Effector CD4-positive, alpha-beta T cell (primary cell): ENCODE data around the gene KLHL29.

Experiments used
- DNase-seq: peaks from one replicate; pipeline ENCODE4 v3.0.0-alpha.2; 2020

KLHL29 gene

DNA sequence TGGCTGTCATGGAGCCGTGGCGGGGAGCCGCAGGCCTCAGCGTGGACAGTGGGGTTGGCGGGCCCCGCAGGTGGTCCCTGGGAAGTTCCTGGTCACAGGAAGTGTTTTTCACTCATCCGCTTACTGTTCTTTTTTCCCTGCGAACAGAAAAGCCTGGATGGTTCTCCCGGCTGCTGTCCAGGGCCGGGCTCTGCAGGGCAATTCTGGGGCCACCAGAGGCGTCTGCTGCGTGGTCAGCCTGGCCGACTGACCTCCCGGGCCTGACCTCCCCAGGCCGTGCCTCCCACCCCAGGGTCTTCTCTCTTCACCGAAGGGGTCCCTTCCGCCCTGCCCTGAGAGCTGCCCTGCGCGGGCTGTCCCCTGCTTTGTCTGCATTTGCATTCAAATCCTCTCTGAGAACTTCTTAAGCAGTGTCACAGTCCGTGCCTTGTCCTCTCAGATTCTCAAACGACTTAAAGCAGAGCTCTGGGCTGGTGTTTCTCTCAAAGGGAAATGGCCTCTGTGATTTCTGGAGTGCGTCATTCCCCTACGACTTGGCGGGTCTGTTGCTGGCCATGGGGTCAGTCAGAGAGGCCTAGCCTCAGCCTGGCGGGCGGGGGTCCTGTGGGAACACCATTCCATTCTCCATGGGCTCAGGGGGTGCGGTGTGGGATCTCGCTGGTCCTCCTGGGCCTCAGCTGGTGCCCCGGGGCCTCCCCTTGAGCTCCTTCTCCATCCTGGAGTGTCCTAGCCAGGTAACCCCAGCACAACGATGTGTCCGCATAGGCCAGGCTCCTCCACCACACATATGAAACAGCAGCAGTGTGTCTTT, 38.3 kb downstream of the KLHL29 start:
- no peak for DNase-seq

DNA sequence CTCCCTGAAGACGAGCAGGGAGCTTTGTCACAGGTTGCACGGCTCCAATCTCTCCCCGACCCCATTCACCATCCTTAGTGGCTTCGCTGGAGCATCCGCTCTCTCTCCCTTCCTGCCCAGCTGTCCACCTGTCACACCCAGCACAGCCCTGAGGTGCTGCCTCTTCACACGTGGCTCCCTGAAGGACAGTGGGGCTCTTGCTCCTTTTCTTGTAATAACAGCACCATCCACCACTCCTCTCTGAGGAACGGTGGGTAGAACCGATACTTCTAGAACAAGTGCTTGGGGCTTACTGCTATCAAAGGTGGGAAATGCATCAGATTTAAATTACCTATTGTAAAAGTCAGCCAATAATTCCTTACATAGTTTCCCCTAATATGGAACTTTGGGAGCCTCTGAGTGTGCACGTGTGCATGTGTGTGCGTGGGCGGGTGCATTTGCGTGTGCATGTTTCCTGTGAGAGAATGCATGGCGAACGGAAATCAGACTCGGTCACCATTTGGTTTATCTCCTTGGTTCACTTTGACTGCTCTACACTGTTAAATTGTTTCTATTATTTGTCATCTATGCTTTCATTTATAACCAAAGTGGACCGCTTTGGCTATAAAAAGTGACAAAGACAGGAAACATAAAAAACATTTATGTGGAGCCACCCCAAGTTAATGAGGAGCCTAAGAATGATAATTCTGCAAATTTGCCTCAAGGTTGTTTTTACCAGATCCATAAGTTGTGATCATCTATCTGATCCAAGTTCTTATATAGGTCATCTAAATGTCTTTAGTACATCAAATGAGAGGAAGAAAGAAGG, 39.1 kb downstream of the KLHL29 start:
- no peak for DNase-seq

DNA sequence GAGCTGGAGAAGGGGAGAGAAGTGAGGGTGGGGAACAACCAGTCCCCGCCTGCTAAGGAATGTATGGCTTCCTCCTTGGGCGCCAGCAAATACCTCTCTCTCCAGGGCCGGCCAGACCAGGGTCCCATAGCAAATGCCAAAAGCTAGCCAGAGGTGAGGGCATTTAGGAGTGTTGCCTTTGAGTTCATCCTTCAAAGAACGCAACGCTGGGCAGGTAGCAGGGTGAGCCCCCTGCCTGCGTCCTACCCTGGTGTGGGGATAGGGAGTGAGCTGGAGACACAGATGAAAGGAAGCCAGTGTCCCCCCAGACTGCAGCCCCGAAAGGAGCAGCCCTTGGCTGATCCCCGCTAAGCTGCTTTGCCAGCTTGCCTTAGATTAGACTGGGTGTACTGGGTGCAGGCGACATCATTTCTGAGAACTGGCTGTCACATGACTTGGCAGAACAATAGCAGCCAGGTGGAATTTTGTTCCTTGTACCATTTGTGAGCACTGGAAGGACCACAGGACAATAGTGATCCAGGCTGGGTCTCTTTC, 40.4 kb downstream of the KLHL29 start:
- DNase-seq, result no peak

GRCh38 chr2:23425885-23426262, 40.9 kb downstream of the KLHL29 start:
- DNase-seq, result no peak

DNA sequence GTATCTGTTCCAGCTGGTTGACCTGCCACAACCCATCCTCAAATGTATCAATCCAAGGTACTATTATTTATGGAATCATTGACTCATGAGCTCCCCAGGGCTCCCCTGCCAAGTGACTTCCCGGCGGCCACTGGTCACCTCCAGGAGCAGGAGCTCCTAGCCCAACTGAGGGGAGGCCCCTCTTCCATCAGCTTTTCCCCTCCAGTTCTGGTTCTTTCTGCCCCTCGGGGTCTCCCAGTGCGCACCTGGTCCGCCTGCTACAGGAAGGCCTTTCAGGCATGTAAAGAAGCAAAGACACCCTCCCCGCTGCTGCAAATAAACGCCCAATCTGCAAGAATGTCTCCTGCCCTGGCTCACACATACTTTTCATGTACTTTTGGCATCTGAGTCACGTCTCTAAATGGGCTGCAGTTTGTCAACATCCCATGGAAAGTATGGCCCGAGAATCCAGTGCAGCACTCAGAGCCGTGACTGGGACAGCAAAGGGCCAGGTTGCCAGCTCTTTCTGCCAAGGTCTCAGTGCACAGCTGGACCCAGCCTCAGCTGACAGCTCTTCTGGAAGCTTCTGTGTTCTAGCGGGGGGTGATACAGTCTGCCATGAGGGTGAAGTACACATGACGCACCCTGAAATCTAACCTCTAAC, 41.4 kb downstream of the KLHL29 start:
- DNase-seq, result no peak

DNA sequence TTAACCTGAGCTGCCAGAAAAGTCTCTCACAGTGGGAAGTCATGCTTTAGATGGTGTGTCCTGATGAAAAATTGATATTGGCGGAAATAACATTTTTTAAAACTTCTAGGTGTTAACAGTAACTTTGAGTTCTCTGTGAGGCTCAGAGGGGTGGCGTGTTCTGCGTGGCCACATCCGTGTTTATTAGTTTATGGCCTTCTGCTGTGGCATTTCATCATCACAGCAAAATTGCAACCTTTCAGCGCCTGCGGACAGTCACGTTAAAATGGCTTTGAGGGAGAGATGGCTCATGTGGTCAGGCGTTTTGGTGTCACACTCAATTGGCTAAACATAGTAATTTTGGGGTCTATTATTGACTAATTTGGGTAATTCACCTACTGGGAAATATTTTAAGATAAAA, 42.4 kb downstream of the KLHL29 start:
- DNase-seq, result no peak

GRCh38 chr2:23427976-23428375, 43.0 kb downstream of the KLHL29 start:
- no peak for DNase-seq

- DNase-seq, result no peak
Measured at GRCh38 chr2:23429036-23429435, 44.1 kb downstream of the KLHL29 start.

GRCh38 chr2:23430263-23430662, 45.3 kb downstream of the KLHL29 start:
- no peak for DNase-seq

GRCh38 chr2:23432531-23432930, 47.6 kb downstream of the KLHL29 start:
- no peak for DNase-seq

GRCh38 chr2:23433282-23433681, 48.3 kb downstream of the KLHL29 start:
- DNase-seq, result no peak

- no peak for DNase-seq
Measured at GRCh38 chr2:23434721-23435121, 49.7 kb downstream of the KLHL29 start.

DNA sequence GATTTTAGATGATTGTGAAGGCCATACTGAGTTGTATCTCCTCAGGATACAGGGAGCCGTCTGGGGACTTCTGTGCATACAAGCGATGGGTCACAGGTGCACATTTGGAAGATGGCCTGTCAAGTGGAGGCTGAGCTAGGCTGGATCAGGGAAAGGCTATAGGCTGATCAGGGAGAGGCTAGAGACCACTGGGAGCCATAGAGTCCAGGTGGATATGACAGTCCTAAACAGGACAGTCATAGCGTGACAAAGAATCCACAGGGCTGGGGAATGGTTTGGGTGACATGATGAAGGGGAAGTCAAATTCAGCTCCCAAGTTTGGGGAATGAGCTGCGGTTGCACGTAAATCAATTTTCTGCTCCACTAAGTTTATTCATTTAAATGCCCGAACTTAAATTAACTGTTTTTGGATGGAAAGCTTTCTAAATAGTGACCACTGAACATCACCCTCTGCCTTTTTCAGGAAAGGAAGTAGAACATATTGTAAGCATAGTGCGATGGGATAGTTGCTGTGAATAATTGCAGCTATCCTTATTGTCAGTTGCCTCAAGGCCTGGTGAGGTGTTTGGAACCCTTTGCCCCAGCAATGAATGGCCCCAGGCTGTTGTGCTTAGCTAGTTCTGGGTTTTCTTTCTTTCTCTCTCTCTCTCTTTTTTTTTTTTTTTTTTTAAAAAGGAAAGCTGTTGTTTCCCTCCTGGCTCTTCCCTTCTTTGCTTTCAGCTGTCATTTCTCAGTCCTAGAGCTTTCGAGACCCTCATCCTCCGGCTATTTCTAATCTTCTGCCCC, 50.5 kb downstream of the KLHL29 start:
- no peak for DNase-seq

DNA sequence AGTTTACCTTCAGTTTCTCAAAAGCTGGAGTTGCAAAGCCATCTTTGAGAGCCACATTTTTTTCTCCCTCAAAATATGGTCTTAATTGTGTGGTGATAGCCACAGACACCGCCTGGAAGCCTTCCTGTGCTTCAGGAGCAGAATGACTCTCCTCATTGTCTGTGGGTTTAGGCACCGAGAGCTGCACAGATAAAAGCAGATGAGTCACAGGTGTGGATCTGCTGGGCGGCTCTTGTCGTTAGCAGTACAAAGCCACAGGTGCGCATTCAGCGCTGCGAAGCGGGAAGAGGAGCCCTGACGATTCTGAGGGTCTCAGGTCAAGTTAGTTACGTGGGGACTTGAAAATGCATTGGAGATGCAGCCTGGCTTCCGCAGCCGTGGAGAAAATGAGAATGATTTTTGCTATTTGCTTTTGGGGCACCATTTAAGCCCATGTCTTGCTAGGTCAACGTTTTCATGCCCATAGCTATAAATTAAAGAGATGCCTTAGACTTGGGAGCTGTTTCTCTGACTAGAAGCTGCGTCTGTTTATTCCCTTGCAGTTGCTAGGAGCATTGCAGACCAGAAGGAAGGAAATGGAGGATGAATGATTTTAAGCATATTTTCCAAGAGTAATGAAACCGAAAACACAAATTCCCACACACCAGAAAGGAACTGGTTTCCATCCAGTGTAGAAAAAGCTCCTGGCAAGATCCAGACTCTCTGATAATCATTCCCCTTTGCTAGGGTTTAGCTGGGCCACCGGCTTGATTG, 51.5 kb downstream of the KLHL29 start:
- no peak for DNase-seq

DNA sequence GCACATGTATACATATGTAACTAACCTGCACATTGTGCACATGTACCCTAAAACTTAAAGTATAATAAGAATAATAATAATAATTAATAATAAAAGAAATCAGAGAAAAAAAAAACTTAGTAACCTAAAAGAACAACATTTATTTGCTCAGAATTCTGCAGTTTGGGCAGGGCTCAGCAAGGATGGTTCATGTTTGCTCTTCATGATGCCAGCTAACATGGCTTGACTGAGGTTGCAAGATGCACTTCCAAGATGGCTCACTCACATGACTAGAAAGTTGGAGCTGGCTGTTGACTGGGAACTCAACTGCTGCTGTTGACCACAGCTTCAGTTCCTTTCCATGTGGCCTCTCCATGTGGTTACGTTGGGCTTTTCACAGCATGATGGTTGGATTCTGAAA, 56.4 kb downstream of the KLHL29 start:
- DNase-seq, result no peak

- DNase-seq, result no peak
Measured at GRCh38 chr2:23445450-23445868, 60.5 kb downstream of the KLHL29 start.

DNA sequence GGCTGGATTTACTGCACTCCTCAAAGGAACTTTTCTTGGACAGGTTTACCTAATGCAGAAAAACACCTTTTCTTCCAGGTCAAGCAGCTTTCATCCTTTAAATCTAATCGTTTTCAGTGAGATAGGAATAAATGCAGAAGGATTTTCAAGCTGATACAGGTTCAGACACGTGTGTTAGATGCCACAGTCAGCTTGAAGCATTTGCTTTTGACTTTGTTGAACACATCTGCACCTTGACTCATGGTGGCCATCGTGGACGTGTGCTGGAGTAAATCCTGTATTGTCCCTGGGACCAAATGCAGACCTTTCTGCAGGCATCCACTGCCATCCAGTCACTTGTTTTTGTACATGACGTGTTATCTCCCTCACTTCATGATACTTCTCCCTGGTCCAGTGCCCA, 61.9 kb downstream of the KLHL29 start:
- DNase-seq, result no peak

- no peak for DNase-seq
Measured at GRCh38 chr2:23447405-23447804, 62.4 kb downstream of the KLHL29 start.

GRCh38 chr2:23448906-23449305, 63.9 kb downstream of the KLHL29 start:
- DNase-seq, result no peak

DNA sequence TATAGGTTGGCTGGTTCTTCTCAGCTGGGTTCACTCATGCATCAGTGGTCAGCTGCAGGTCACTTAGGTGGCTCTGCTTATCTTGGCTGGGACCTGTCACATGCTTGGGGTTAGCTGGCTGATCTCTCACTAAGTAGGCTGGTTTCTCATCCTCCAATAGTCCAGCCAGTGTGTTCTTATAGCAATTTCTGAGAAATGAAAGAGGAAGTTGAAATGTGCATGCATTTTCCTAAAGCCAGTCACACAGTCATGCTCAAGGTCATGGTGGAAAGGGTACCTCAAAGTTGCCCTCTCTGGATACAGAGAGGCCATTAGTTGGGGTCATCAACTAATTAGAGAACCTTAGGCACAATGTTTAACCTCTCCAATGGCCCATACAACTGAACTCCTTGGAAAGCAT, 64.4 kb downstream of the KLHL29 start:
- no peak for DNase-seq

GRCh38 chr2:23449831-23450331, 64.9 kb downstream of the KLHL29 start:
- DNase-seq, result no peak

- no peak for DNase-seq
Measured at GRCh38 chr2:23452372-23452771, 67.4 kb downstream of the KLHL29 start.
